ENCODE results near the gene FXYD6.
"Not testable (repeated sequence)": the region's sequence is repeated elsewhere in the genome, so short reads cannot be mapped to it uniquely, and the experiment has no call there.

Gene FXYD6

GRCh38 chr11:117868088-117868487 lies 8.4 kb downstream of the FXYD6 start:
- DNase-seq, result peak; percentile 53

DNA sequence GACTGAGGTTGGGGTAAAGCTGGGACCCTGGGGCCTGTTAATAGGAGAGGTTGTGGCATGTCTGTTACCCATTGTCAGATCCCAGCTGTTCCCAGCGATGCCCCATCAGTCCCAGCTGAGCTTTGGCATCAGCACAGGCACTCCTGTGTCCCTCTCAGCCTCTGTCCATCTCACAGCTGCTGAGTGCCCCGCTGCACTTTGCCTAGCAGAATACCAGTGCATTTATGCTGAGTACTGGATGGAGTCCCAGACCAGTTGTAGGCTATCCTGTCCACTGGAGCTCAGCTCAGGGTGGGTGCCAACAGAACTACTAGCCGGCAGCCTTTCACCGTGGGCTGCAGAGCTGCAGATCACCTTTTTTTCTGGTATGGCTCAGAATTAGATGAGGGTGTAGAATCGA lies 9.9 kb downstream of the FXYD6 start:
- no peak for DNase-seq

GRCh38 chr11:117865546-117865945 lies 10.9 kb downstream of the FXYD6 start:
- DNase-seq, result not testable (repeated sequence)

DNA sequence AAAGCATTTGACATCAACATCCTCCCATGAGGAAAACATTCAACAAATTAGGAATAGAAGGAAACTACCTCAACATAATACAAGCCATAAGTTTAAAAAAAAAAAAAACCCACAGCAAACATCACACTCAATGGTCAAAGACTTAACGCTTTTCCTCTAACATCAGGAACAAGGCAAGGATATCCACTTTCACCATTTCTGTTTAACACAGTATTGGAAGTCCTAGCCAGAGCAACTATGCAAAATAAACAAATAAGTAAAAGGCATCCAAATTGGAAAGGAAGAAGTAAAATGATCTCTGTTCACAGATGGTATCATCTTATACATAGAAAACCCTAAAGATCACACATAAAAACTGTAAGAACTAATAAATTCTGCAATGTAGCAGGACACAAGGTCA lies 13.1 kb downstream of the FXYD6 start:
- DNase-seq, result no peak

DNA sequence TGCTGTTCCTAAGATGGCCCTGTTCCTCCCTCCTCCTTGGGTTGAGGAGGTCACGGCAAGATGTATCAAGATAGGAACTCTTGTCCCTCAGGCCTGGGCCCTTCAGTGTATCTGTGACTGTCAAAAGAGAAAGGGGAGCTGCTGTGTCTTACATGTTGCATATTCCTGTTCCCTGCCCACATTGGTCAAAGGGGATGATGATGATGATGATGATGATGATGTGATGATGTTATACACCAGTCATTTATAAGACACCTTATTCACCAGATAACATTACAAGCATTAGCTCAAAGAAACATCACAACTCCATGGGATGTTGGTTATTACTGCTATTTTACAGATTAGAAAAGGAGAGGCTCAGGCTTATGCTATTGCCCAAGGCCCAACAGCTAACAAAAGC lies 13.7 kb downstream of the FXYD6 start:
- DNase-seq, result no peak

DNA sequence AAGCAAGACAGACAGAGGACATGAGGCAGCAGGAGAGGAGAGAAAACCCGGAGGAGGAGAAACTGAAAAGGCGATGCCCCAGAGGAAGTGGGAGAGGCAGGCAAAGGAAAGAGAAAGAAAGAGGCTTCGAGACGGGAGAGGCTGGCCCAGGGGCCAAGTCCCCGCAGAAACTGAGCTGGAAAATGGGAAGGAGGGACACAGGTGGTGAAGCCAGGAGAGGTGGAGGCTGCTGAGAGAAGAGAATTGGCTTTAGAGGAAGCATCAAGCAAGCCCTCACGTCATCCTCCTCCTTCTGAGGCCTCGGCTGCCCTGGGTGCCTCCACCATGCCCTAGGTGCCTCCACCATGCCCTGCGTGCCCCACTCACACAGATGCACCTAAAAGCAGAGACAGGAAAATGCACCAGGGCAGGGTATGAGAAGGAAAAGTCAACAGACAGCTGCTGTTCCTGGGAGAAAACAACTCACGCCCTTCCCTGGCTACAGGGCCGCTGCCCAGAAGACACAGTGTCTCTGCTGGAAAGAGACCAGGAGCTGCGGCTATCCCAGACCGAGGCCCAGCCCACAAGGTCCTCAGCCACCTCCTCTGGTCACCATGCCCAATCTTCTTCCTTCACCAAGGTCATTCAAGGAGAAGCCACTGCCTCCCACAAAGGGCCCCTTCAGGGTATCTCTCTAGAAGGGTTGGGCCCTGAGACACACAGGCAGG lies 14.3 kb downstream of the FXYD6 start:
- no peak for DNase-seq

- no peak for DNase-seq
Observed at GRCh38 chr11:117861151-117862018, 15.1 kb downstream of the FXYD6 start.

- peak; percentile 8 for DNase-seq
Observed at GRCh38 chr11:117860139-117860538, 16.3 kb downstream of the FXYD6 start.

DNA sequence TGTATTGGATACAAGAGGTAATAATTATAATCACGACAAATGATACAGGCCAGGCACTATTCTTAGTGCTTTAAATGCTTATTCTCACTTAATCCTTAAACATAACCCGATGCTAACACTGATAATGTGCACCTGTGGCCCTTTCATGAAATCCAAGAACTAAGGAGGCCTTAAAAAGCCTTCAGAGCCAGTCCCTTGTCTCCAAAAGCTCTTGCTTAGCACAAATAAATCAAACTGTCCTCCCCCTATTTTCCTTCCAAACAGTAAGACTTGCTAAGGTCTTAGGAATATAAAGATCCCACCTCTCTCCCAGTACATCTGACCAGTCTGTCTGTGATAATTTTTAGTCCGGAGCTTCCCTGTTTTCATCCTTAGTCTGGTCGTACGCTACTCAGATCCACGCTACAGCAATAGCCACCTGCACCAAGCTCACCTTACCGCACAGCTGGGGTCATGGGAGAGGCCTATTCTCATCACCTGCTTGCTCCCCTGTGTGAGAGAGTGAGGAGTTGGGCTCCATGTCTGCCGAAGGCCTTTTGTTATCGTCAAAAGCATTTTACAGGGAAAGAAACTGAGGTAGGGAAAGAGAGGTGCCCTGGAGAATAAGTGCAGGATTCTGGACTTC lies 16.9 kb downstream of the FXYD6 start:
- peak; percentile 16 for DNase-seq

GRCh38 chr11:117859061-117859460 lies 17.4 kb downstream of the FXYD6 start:
- peak; percentile 10 for DNase-seq

GRCh38 chr11:117857734-117858414 lies 18.6 kb downstream of the FXYD6 start:
- no peak for DNase-seq

GRCh38 chr11:117855912-117856651 lies 20.4 kb downstream of the FXYD6 start:
- peak; percentile 12 for DNase-seq

GRCh38 chr11:117855186-117855845 lies 21.1 kb downstream of the FXYD6 start:
- DNase-seq, result no peak

GRCh38 chr11:117852309-117852708 lies 24.1 kb downstream of the FXYD6 start:
- no peak for DNase-seq

GRCh38 chr11:117851852-117852251 lies 24.6 kb downstream of the FXYD6 start:
- DNase-seq, result no peak

DNA sequence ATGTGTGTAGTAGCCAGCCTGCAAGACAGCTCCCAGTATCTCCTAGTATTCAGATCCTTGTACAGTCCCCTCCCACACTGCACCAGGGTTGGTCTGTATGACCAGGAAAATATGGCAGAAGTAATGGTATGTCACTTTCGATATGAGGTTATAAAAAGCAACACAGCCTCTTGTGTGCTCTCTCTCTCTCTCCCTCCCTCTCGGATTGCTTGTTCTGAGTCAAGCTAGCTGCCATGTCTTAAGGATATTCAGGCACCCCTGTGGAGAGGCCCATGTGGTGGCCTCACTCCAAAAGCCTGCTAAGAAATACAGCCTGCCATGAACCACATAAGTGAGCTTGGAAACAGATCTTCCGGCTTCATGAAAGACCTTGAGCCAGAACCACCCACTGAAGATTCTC lies 25.4 kb downstream of the FXYD6 start:
- no peak for DNase-seq

- DNase-seq, result no peak
Observed at GRCh38 chr11:117849781-117850414, 26.6 kb downstream of the FXYD6 start.

- peak; percentile 96 for DNase-seq
Observed at GRCh38 chr11:117843666-117844484, 32.6 kb downstream of the FXYD6 start.

GRCh38 chr11:117842131-117842941 lies 34.1 kb downstream of the FXYD6 start:
- DNase-seq, result no peak
